Ovary (tissue), 3 donors: ENCODE results near the gene ALKBH3.

Experiments used
- CTCF ChIP-seq, 3 donors: fragments of 450-650 bp in 2 of 3; fragments of 200-600 bp in 1 of 3; IDR thresholded peaks; one replicate each; pipeline versions ENCODE4 v1.5.1 to v1.8.0; 2016 to 2022; ENCODE audit warnings: antibody characterized with exemption in 3 of 3, mild to moderate bottlenecking in 1 of 3
- EP300 ChIP-seq: sonication (generic); formaldehyde crosslinking; IDR thresholded peaks from one replicate; pipeline ENCODE4 v1.6.1; 2017; ENCODE audit warnings: antibody characterized with exemption
- POLR2A ChIP-seq: fragments of 450-650 bp; IDR thresholded peaks from one replicate; pipeline ENCODE4 v1.6.1; 2017; ENCODE audit warnings: antibody characterized with exemption, mild to moderate bottlenecking, moderate library complexity
- donor health status: DM: no; HTN: no; CAD: no.

- TF ChIP-seq CTCF (IDR thresholded peaks at IDR 0.05) (no peak), POLR2A (no peak), EP300 (no peak)
Measured at GRCh38 chr11:43861141-43861540, 19.5 kb upstream of the ALKBH3 start.
